8988T (cell line): ENCODE measurements around the gene ANKUB1.
A peak's percentile ranks its signal among the peaks of the same experiment; 100 is the strongest.

Experiments
- DNase-seq: peaks from one replicate; pipeline ENCODE4 v3.0.0; 2011

Gene ANKUB1

GRCh38 chr3:149808209-149808829 is 16.0 kb upstream of the ANKUB1 start:
- DNase-seq = no peak

GRCh38 chr3:149806171-149806778 is 13.9 kb upstream of the ANKUB1 start:
- no peak for DNase-seq

GRCh38 chr3:149801639-149802038 is 9.3 kb upstream of the ANKUB1 start:
- DNase-seq = no peak

GRCh38 chr3:149801195-149801594 is 8.8 kb upstream of the ANKUB1 start:
- no peak for DNase-seq

- no peak for DNase-seq
These were observed 8.3 kb upstream of the ANKUB1 start for GRCh38 chr3:149800693-149801092.

GRCh38 chr3:149796026-149796425 is 3.7 kb upstream of the ANKUB1 start:
- no peak for DNase-seq

- no peak for DNase-seq
These were observed 1.7 kb downstream of the ANKUB1 start for GRCh38 chr3:149790698-149791097.

- DNase-seq = no peak
These were observed 2.1 kb downstream of the ANKUB1 start for GRCh38 chr3:149790268-149790667.

GRCh38 chr3:149784064-149784704 is 8.2 kb downstream of the ANKUB1 start:
- no peak for DNase-seq

GRCh38 chr3:149783576-149783975 is 8.8 kb downstream of the ANKUB1 start:
- peak; percentile 14 for DNase-seq

GRCh38 chr3:149781741-149782140 is 10.6 kb downstream of the ANKUB1 start:
- DNase-seq = no peak

GRCh38 chr3:149781211-149781610 is 11.1 kb downstream of the ANKUB1 start:
- DNase-seq = no peak

- no peak for DNase-seq
These were observed 14.7 kb downstream of the ANKUB1 start for GRCh38 chr3:149777414-149778214.

GRCh38 chr3:149776170-149776569 is 16.2 kb downstream of the ANKUB1 start:
- no peak for DNase-seq

- DNase-seq = no peak
These were observed 19.5 kb downstream of the ANKUB1 start for GRCh38 chr3:149772861-149773260.

- DNase-seq = peak; percentile 28
These were observed 20.6 kb downstream of the ANKUB1 start for GRCh38 chr3:149771652-149772271.

GRCh38 chr3:149770246-149770645 is 22.1 kb downstream of the ANKUB1 start:
- DNase-seq = no peak

GRCh38 chr3:149768704-149769103 is 23.6 kb downstream of the ANKUB1 start:
- DNase-seq = no peak

- no peak for DNase-seq
These were observed 24.6 kb downstream of the ANKUB1 start for GRCh38 chr3:149767720-149768119.

- DNase-seq = no peak
These were observed 26.5 kb downstream of the ANKUB1 start for GRCh38 chr3:149765762-149766334.

GRCh38 chr3:149764302-149764701 is 28.1 kb downstream of the ANKUB1 start:
- no peak for DNase-seq

- no peak for DNase-seq
These were observed 28.7 kb downstream of the ANKUB1 start for GRCh38 chr3:149763565-149764195.
